Karpas-422 (cell line): ENCODE results near the gene LIMCH1. TPM values are rescaled to one million over a fixed set of nuclear protein-coding genes. Genes with fewer than 3 reads are reported as not detected.

ENCODE experiments used
- DNase-seq: peaks from one replicate; pipeline ENCODE4 v3.0.0-alpha.2; 2015
- H2AFZ ChIP-seq: fragments of 200-600 bp; sonication (generic); 2 replicates; pipeline ENCODE4 v1.6.1; 2014; ENCODE audit warnings: antibody characterized with exemption, low read length, mixed read lengths
- H3K27ac ChIP-seq: fragments of 200-600 bp; sonication (generic); 2 replicates; pipeline ENCODE4 v1.5.1; 2014; ENCODE audit warnings: mild to moderate bottlenecking, low read length, moderate library complexity
- H3K27me3 ChIP-seq: fragments of 200-600 bp; sonication (generic); 2 replicates; pipeline ENCODE4 v1.6.1; 2014; ENCODE audit warnings: low read length, mixed read lengths
- H3K36me3 ChIP-seq: fragments of 200-600 bp; sonication (generic); 2 replicates; pipeline ENCODE4 v1.6.1; 2014; ENCODE audit warnings: low read length, mixed read lengths; ENCODE audit not compliant: insufficient read depth
- H3K4me1 ChIP-seq: fragments of 200-600 bp; sonication (generic); 2 replicates; pipeline ENCODE4 v1.6.1; 2014; ENCODE audit warnings: mild to moderate bottlenecking, low read length, mixed read lengths
- H3K4me2 ChIP-seq: fragments of 200-600 bp; sonication (generic); 2 replicates; pipeline ENCODE4 v1.6.1; 2014; ENCODE audit warnings: low read length, low read depth, mild to moderate bottlenecking; ENCODE audit not compliant: poor library complexity, severe bottlenecking
- H3K4me3 ChIP-seq: fragments of 200-600 bp; sonication (generic); 2 replicates; pipeline ENCODE4 v1.5.1; 2014; ENCODE audit warnings: mild to moderate bottlenecking, antibody characterized with exemption, low read length, mixed read lengths
- H3K79me2 ChIP-seq: fragments of 200-600 bp; sonication (generic); 2 replicates; pipeline ENCODE4 v1.6.1; 2014; ENCODE audit warnings: mild to moderate bottlenecking, low read length, mixed read lengths
- H3K9ac ChIP-seq: fragments of 200-600 bp; sonication (generic); 2 replicates; pipeline ENCODE4 v1.6.0; 2014; ENCODE audit warnings: low read length
- H3K9me2 ChIP-seq: fragments of 200-600 bp; sonication (generic), shearing (Covaris generic); replicated peaks from 2 replicates; pipeline ENCODE4 v1.6.0; 2014; ENCODE audit warnings: mild to moderate bottlenecking, low read length, moderate library complexity; ENCODE audit not compliant: insufficient read depth
- H3K9me3 ChIP-seq: fragments of 300-700, 200-600 bp; sonication (generic); 2 replicates; pipeline ENCODE4 v1.6.1; 2014; ENCODE audit warnings: low read length, mixed read lengths
- H4K20me1 ChIP-seq: fragments of 200-600 bp; sonication (generic); 2 replicates; pipeline ENCODE4 v1.6.1; 2014; ENCODE audit warnings: mild to moderate bottlenecking, antibody characterized with exemption, low read length, low read depth; ENCODE audit not compliant: insufficient read depth
- total RNA-seq: library from RNA; depleted of rRNA; stranded (reverse); fragments of >200 nt; shearing (Covaris generic); gene quantifications from 2 replicates; pipeline ENCODE4 v1.2.3, GENCODE V29; 2014; ENCODE audit warnings: low replicate concordance

LIMCH1 gene
- total RNA-seq, 1 experiment from 2014 or later: not detected

GRCh38 chr4:41517747-41518146, 20.2 kb upstream of the LIMCH1 start:
- Histone ChIP-seq H3K27me3 (no peaks in the 10 kb centered on the region), H3K27ac (no peak overlapping the region), H3K4me1 (no peaks in the 10 kb centered on the region), H4K20me1 (no peaks in the 10 kb centered on the region), H3K4me3 (no peak overlapping the region), H3K36me3 (no peaks in the 10 kb centered on the region), H3K4me2 (no peak overlapping the region), H3K9ac (no peak overlapping the region), H2AFZ (no peak overlapping the region), H3K9me3 (no peaks in the 10 kb centered on the region), H3K79me2 (no peaks in the 10 kb centered on the region), H3K9me2 (no peaks in the 10 kb centered on the region)
- no peak for DNase-seq

DNA sequence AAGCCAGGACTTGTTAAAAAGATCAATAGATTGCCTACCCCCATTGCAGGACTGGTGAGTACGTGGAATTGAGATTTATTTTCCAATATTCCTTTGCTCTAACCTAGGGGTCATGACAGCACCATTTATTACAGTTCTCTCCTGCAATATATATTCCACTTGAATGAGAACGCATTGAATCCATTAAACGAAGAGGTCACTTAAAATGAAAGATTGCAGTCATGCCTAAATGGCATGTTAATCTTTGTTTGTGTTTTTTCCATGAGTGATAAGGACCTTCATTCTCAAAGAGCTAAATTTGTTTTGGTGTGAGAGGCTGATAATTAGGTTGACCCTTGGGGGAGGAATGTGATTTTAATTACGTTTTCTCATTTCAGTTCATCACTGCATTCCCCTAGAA, 13.5 kb upstream of the LIMCH1 start:
- no peaks in the 10 kb centered on the region for H3K4me1 ChIP-seq
- H3K4me3 ChIP-seq: no peak overlapping the region
- no peak overlapping the region for H3K4me2 ChIP-seq
- no peak overlapping the region for H3K9ac ChIP-seq
- H3K79me2 ChIP-seq: no peaks in the 10 kb centered on the region
- DNase-seq: no peak
- H3K27me3 ChIP-seq: no peaks in the 10 kb centered on the region
- H3K9me3 ChIP-seq: no peaks in the 10 kb centered on the region
- H3K27ac ChIP-seq: no peak overlapping the region
- no peak overlapping the region for H2AFZ ChIP-seq
- H4K20me1 ChIP-seq: no peaks in the 10 kb centered on the region
- H3K9me2 ChIP-seq: no peaks in the 10 kb centered on the region
- H3K36me3 ChIP-seq: no peaks in the 10 kb centered on the region

DNA sequence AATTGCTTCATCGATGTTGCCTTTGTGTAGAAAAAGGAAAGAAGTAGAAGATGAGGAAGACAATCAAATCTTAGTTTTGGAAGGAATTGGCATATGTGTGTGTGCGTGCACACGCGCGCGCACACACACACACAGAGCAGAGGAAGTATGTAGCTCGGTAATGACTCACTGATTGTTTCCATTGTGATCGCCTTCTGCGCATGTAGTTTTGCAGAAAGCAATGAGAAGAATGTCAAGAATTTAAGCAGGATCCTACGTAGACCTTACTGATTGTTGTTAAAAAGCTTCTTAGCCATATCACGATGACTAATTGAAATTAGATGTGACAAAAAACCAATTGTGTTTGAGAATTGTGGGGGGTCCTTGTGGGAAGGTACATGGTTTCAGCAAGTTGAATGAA, 12.8 kb upstream of the LIMCH1 start:
- no peak overlapping the region for H3K27ac ChIP-seq
- H4K20me1 ChIP-seq: no peaks in the 10 kb centered on the region
- H3K4me2 ChIP-seq: no peak overlapping the region
- H3K36me3 ChIP-seq: no peaks in the 10 kb centered on the region
- no peaks in the 10 kb centered on the region for H3K9me3 ChIP-seq
- no peaks in the 10 kb centered on the region for H3K79me2 ChIP-seq
- no peak overlapping the region for H3K9ac ChIP-seq
- H2AFZ ChIP-seq: no peak overlapping the region
- H3K4me1 ChIP-seq: no peaks in the 10 kb centered on the region
- H3K27me3 ChIP-seq: no peaks in the 10 kb centered on the region
- no peak overlapping the region for H3K4me3 ChIP-seq
- H3K9me2 ChIP-seq: no peaks in the 10 kb centered on the region
- DNase-seq: no peak

DNA sequence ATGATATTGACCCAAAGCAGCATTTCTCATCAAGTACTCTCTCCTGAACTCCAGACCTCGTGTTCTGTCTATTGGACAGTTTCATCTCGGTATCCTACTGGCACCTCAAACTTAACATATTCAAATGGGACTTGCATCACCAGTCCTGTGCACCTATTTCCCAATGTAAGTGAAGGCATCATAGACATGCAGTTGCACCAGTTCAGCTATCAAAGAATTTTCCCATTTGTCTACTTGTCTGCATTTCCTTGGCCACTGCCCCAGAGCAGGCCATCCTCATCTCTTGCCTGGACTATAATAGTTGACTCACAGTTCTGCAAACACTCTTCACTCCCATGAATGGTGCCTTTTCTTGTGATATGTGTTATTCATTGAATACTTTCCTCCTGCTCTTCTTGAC, 11.3 kb upstream of the LIMCH1 start:
- DNase-seq: no peak
- H4K20me1 ChIP-seq: no peaks in the 10 kb centered on the region
- H3K9me2 ChIP-seq: no peaks in the 10 kb centered on the region
- no peak overlapping the region for H3K4me2 ChIP-seq
- no peak overlapping the region for H3K9ac ChIP-seq
- H3K4me1 ChIP-seq: no peaks in the 10 kb centered on the region
- H3K9me3 ChIP-seq: no peaks in the 10 kb centered on the region
- H3K4me3 ChIP-seq: no peak overlapping the region
- H2AFZ ChIP-seq: no peak overlapping the region
- H3K27ac ChIP-seq: no peak overlapping the region
- H3K79me2 ChIP-seq: no peaks in the 10 kb centered on the region
- no peaks in the 10 kb centered on the region for H3K36me3 ChIP-seq
- no peaks in the 10 kb centered on the region for H3K27me3 ChIP-seq

DNA sequence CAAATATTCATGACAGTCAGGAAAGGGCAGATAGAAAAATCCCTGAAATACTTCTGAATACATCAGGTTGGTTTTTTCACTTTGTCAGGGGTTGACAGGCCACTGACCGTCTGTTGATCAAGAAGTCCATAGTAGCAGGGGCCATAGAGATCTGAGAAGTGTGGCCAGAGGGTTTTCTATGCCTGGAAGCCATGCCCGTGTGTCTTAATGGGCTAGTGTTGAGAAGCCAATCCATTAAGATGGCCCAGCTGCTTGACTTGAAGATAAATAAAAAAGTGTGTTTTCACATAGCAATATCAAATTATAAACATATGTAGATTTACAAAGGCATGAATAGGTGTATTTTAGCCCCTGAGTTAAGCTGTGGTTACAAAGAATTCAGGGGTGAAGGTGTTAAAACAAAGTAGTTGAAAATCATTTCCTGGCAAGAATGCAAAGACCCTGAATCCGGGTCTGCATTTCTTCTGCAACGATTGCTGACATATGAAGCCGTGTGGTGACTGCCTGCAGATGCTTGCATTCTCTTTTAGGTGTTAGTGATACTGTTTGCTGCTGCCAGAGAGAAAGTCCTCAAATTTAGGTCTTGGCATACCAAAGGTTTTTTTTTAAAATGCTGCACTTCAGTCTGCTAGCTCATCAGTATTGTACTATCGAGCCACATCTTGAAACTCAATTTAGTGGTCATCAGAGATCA, 9.3 kb upstream of the LIMCH1 start:
- H3K4me2 ChIP-seq: no peak overlapping the region
- H3K79me2 ChIP-seq: no peaks in the 10 kb centered on the region

DNA sequence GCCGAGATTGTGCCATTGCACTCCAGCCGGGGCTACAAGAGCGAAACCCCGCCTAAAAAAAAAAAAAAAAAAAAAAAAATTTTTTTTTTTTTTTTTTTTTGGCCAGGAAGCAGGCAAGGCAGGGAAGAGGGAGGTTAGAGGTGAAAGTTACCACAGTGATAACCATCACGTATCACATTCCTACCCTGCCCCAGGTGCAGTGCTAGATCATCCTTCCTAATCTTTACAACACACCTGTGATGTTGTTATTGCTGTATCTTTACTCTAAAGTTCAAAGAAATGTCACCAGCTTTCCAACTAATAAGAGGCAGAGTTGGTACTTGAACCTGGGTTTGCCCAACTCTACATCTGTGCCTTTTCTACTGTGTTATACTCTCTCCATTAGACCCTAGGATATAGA, 7.2 kb upstream of the LIMCH1 start:
- Histone ChIP-seq H3K4me3 (no peak overlapping the region), H3K79me2 (no peaks in the 10 kb centered on the region), H3K27me3 (no peaks in the 10 kb centered on the region), H3K9me2 (no peaks in the 10 kb centered on the region), H3K36me3 (no peaks in the 10 kb centered on the region), H3K9ac (no peak overlapping the region), H2AFZ (no peak overlapping the region), H3K27ac (no peak overlapping the region), H3K4me1 (no peaks in the 10 kb centered on the region), H3K9me3 (no peaks in the 10 kb centered on the region), H3K4me2 (no peak overlapping the region), H4K20me1 (no peaks in the 10 kb centered on the region)
- no peak for DNase-seq

More for the DNA sequence above, 9.3 kb upstream of the LIMCH1 start:
- Histone ChIP-seq H2AFZ (no peak overlapping the region), H3K4me3 (no peak overlapping the region), H3K27me3 (no peaks in the 10 kb centered on the region), H3K4me1 (no peaks in the 10 kb centered on the region), H4K20me1 (no peaks in the 10 kb centered on the region), H3K27ac (no peak overlapping the region), H3K9me3 (no peaks in the 10 kb centered on the region), H3K9me2 (no peaks in the 10 kb centered on the region), H3K9ac (no peak overlapping the region), H3K36me3 (no peaks in the 10 kb centered on the region)
- no peak for DNase-seq

GRCh38 chr4:41532336-41532735, 5.6 kb upstream of the LIMCH1 start:
- Histone ChIP-seq H3K27ac (no peak overlapping the region), H3K4me2 (no peak overlapping the region), H2AFZ (no peak overlapping the region), H3K36me3 (no peaks in the 10 kb centered on the region), H4K20me1 (no peaks in the 10 kb centered on the region), H3K9me2 (no peaks in the 10 kb centered on the region), H3K9me3 (no peaks in the 10 kb centered on the region), H3K4me3 (no peak overlapping the region), H3K27me3 (no peaks in the 10 kb centered on the region), H3K9ac (no peak overlapping the region), H3K4me1 (no peaks in the 10 kb centered on the region), H3K79me2 (no peaks in the 10 kb centered on the region)
- DNase-seq: no peak

- no peak overlapping the region for H3K4me3 ChIP-seq
- no peaks in the 10 kb centered on the region for H3K27me3 ChIP-seq
- H3K9me2 ChIP-seq: no peaks in the 10 kb centered on the region
- H3K36me3 ChIP-seq: no peaks in the 10 kb centered on the region
- H4K20me1 ChIP-seq: no peaks in the 10 kb centered on the region
- no peaks in the 10 kb centered on the region for H3K9me3 ChIP-seq
- H3K27ac ChIP-seq: no peak overlapping the region
- H3K4me1 ChIP-seq: no peaks in the 10 kb centered on the region
- H3K79me2 ChIP-seq: no peaks in the 10 kb centered on the region
- DNase-seq: no peak
- H3K4me2 ChIP-seq: no peak overlapping the region
- H2AFZ ChIP-seq: no peak overlapping the region
- no peak overlapping the region for H3K9ac ChIP-seq
Measured at GRCh38 chr4:41532882-41533281, 5.1 kb upstream of the LIMCH1 start.
